Activated CD4-positive, alpha-beta T cell treated with anti-CD3 and anti-CD28 coated beads, Interleukin-2, amount 50 U/mL, for 48 hours (primary cell): ENCODE measurements around the gene MGMT.
"Not testable (repeated sequence)": the region's sequence is repeated elsewhere in the genome, so short reads cannot be mapped to it uniquely, and the experiment has no call there.

ENCODE experiments used
- DNase-seq, 2 experiments: peaks; one replicate each; pipeline ENCODE4 v3.0.0-alpha.2; 2020

MGMT gene

DNA sequence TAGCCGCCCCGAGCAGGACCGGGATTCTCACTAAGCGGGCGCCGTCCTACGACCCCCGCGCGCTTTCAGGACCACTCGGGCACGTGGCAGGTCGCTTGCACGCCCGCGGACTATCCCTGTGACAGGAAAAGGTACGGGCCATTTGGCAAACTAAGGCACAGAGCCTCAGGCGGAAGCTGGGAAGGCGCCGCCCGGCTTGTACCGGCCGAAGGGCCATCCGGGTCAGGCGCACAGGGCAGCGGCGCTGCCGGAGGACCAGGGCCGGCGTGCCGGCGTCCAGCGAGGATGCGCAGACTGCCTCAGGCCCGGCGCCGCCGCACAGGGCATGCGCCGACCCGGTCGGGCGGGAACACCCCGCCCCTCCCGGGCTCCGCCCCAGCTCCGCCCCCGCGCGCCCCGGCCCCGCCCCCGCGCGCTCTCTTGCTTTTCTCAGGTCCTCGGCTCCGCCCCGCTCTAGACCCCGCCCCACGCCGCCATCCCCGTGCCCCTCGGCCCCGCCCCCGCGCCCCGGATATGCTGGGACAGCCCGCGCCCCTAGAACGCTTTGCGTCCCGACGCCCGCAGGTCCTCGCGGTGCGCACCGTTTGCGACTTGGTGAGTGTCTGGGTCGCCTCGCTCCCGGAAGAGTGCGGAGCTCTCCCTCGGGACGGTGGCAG is at the start of gene MGMT:
TSS of gene MGMT (plus strand) at position 539 of the 656 bp plus-strand sequence.
- peak; percentile 99 for DNase-seq

DNA sequence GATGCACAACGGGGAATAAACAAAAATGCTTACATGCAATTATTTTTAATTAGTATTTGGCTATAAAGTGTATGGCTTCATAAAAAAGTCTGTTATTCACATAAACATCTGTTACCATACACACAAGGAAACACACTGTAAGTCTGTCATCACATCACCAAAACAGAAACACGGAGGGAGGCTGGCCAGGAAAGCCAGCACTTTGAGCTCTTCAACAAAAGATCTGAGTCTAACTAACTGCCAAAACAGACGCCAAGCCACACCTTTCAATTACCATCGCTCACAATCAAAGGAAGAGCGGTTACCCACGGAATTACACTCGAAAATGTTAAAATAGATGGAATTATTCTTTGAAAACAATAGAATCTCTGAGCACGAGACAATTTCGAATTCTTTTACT is 49.2 kb upstream of the MGMT start:
- no peak for DNase-seq

DNA sequence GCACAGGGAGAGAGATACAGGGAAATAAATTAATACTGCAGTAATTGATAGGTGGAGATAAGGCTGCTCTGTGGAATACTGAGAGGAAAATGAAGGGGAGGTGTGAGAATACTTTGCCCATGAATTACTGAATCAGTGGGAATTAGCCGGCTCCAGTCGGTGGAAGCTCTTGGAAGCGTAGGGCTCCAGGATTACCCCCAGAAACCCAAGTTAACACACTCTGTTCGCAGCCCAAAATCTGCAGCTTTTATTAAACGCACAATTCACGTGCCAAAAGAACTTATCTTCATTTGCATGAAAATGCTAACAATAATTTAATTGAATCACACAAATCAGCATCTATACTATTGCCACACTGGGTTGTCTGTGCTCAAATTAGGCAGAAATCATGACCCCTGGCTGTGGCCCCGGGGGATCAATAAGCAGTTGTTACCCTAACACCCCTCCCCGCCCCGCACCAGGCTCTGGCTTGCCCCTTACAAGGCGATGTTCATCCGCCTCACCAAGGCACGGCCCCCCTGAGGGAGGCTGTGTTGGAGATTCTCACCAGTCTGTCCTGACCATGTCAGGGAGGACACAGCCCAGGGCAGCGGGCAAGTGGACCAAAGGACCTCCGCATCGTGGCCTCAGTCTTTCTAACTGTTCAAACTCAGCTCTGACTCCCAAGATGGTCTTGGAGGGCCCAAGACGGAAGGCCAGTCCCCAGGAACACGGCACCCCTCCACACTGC is 48.4 kb upstream of the MGMT start:
- DNase-seq, result no peak

DNA sequence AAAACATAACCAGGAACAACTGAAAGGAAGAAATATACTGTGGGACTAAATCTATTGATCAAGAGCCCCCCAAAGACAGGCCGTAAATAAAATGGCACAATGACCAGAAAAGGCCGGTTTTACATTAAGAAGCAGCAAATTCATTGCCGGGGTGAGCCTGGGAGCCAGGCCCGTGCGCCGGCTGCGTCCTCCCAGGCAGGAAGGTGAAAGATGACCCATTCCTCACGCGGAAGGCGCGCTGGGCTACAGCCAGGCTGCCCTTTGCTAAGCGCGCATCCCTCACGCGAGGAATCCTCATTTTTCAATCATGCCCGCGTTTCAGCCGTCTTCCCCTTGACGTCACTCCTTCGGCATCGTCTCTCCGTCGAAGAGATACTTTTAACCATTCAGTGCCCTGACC is 47.6 kb upstream of the MGMT start:
- no peak for DNase-seq

DNA sequence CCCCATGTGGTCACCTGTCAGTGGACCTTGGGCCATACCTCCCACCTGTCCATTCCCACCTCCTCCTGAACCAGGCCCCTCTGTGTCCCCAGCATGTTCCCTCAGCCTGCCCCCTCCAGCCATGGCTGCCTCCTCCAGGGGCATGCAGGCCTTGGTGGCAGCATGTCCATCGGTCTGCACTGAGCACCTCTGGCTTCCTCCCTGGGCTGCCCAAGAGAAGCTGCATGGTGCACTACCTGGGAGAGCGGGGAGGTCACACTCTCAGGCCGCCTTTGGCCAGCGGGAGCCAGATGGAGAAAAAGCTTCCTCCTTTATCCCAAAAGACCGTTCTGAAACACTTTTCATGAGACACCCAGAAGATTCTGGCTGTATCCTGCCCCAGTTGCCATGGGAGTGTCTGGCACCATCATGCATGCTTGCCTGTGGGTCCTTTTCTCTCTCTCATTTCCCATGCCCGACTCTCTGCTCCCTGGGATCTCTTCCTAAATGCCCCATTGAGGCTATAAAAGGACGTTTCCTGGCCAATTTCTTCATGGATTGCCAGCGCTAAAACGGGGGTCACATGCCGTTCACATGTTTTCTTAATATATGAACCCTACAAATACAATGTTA is 45.5 kb upstream of the MGMT start:
- no peak for DNase-seq

DNA sequence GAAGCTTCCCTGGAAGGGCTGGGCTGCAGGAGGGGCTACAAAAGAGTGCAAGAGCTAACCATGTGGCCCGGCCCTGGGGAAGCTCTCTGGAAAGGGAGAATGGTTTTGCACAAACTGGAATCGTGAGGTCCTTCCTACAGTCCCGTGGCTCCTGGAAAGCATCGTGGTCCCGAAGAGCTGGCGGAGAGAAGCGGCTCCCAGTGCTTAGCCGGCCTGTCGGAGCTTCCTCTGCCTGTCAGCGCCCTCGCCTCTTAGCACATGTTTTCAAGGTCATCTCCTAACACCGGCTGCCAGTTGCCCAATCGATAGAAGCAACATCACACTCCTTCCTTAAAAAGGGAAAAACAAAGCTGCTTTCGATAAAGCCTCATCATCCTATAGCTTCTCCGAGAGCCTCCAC is 42.1 kb upstream of the MGMT start:
- no peak for DNase-seq

DNA sequence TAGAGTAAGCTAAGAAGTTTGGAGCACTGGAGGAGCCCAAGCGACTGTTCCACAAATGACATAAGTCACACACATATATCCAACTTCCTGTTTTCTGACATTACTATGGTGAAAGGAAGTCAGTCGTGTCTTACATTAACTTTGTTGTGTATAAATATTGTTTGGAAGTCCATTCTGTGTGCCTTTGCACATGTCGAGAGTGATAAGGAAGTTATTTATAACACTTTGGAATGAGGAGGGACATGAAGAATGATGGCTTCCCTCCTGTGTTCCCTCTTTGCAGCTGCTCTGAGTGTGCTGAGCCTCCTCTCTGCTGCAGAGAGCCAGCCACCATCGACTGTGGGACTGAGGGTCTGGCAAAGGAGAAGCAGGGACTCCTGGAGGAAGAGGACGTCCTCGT is 40.4 kb upstream of the MGMT start:
- DNase-seq, result no peak

DNA sequence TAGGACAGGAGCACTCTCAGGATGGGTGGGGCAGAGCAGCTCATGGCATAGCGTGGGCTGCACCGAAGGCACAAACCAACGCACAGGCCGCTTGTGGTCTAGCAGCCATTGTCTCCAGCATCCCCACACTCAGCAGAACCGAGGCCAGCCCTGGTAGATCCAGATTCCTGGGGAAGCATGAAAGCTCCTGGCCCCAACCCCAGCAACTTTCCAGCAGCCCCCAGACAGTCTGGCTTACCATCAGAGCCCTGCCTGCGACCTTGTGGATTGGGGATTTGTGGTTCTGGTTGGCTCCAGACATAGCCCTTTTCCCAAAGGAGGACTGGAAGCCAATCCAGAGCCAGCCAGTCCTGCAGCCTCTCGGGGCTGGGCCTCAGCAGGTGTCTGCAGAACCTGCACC is 33.8 kb upstream of the MGMT start:
- DNase-seq, result no peak

DNA sequence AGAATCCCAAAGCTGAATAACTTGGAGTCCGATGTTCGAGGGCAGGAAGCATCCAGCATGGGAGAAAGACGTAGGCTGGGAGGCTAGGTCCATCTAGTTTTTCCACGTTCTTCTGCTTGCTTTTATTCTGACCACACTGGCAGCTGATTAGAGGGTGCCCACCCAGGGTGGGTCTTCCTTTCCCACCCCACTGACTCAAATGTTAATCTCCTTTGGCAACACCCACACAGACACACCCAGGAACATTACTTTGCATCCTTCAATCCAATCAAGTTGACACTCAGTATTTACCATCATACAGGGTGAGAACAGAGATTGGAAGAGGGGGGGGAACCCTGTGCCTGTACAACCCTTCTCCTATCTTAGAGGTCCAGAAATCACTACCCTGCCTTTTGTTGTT is 31.3 kb upstream of the MGMT start:
- DNase-seq, result not testable (repeated sequence)

DNA sequence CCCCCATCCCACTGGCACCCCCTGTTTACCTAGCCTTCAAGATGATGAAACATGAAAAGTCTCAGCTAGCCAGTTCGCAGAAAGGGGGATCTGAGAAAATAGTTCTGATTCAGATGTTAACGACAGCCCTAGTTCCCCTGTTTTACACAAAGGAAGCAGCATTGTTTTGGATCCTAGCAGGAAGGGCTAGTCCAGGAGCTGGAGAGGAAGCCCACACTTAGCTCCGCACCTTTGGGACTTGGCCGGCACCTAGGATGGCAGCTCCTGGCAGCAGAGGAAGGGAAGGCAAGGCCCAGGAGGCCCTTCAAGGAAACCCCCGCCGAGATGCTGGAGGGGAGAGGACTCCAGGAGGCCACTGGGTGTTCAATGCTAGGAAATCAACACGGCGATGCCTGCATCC is 29.0 kb upstream of the MGMT start:
- DNase-seq, result no peak

DNA sequence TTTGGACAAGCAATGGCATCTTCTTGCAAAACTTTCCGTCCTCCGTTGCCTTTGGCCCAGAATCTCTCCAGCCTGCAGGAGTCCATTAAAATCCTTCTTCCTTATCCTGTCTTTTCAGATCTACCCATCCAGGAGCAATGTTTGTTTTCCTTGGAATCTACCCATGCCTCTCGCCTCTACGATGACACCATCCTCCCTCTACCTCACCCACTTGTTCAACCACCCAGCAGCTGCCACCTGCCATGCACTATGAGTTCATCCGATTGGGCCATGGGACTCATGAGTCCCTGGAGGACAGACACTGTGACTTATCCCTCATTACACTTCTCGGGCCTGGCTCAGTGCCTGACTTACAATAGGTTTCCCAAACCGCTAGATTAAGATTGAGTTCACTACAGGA is 26.8 kb upstream of the MGMT start:
- no peak for DNase-seq

DNA sequence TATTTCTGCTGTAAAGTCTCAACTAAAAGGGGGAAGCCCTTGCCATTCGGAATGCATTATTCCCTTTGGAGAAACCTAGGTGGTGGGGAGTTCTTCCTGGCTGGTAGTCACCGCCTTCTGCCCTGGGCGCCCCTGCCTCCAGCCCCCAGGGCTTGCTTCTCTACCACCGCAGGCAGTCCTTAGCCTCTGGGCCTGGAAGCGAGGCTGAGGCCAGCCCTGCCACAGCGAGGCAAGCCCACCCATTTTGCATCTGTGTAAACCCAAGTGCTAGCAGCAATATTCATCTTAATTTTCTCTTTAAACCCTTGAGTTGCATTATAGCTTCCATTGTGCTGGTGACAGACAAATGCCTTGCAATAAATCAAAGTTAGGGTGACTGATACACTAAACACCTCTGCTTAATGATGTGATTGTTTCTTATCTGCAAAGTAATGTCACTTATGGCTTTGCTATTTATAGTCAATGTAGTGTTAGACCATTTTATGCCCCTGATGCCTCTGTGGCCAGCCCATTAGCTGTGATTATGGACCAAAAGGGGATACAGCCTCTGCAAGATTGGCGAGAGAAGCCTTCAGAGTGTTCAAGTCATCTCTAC is 26.2 kb upstream of the MGMT start:
- no peak for DNase-seq

DNA sequence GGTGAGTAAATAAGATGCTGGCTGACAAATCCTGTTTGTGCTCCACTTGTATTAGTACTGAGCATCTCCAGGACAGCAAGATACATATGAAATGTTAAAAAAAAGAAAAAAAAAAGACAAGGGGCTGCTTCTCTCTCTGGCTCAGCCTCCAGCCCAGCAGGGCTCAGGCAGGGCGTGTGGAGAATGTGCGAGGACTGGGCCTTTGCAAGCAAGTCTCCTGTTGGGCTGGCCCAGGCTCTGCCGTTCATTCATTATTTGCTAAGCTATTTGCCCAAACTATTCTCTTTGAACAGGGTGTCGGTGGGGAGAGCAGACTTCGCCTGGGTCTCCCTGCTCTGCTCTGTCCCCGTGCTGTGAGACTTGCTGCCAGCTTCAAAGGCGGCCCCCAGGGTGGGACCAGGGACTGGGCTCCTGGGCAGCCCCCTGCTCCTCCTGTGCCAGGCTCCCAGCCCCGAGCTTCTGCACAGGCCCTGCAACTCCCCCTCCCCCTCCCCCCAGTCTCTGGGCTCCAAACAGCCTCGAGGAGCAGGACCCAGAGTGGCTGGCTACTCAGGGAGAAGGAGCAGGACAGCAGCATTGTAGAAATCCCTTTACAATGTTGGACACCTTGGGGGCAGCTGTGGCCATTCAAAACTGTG is 25.6 kb upstream of the MGMT start:
- no peak for DNase-seq

DNA sequence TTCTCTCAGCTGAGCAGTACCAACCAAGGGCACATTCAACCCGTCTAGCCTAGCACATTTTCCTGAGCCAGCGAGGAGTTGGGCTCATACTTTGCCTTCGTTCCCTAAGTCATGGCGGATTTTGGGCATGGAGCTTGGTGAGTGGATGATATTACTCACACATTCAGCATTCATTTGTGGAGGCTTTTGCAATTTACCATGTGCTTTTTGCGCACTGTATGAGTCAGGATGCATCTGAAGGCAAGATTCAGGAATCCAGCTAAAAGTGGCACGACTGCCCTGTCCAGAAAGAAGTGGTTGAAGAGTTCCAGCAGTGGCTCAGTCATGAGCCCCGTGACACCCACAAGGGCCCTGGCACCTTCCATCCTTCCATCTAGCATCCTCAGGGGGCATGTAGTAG is 24.2 kb upstream of the MGMT start:
- DNase-seq, result no peak

DNA sequence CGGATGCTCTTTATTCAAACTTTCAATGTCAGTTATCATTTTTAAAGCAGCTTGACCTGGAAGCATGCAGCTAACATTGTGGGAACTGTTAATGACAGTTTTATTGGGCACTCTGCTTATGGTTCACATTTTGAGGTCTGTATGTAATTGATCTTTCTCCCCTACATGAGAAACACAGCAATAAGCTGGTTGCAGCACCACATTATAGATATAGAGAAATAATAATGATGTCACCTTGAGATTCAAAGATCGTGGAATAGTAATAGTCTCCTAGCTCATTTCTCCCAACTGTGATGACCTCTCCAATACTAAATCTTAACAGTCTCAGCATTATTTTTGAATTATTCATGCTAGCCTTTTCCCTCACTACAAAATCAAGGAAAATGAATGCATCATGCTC is 22.7 kb upstream of the MGMT start:
- DNase-seq, result no peak

DNA sequence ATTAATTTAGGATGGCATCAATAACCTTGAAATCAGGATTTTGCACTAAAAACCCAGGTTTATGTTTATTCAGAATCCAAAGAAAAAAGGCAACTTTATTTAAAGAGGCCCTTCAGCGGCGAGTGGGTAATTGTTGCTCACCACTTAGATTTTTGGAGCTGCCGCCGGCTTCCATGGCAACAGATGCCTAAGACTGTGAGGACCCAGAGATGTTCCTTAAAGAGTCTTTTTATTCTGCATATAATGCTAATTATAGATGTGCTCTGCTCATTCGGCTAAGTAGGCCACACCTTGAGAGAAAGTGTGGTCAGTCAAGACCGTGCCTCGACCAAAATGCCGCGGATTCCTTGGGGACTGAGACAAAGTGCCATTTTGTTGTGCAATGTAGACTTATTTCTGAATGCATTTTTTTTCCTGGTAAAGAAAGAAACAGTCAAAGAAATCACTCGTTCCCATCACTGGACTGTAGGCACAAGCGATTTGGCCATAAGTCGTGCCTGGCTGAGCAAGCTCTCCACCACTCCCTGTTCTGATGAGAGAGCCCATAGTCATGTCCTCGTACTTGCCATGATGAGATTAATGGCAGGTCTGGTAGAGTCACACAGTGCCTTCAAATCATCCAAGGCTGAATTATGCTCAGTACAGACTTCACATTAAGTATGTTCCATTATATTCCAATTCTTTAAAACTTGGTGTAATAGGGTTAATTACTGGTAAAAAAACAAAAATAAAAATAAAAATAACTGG is 21.4 kb upstream of the MGMT start:
- DNase-seq, result no peak

DNA sequence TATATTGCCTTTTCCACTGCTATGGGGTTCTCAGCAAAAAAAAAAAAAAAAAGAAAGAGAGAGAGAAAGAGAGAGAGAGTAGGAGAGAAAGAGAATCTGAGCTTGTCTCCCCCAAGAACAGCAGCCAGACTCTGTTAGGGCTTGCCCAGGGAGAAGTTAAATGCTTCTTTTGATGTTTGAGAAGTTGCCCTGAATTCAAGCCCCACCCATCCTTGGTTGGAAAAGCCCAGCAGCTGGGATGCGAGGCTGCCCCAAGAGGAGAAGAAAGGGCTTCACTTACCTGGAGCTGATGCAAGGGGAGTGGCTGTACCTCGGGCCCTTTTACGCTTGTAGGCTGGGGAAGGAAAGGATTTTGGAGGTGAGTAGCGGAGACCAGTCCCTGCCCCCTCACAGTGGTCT is 20.9 kb upstream of the MGMT start:
- no peak for DNase-seq

DNA sequence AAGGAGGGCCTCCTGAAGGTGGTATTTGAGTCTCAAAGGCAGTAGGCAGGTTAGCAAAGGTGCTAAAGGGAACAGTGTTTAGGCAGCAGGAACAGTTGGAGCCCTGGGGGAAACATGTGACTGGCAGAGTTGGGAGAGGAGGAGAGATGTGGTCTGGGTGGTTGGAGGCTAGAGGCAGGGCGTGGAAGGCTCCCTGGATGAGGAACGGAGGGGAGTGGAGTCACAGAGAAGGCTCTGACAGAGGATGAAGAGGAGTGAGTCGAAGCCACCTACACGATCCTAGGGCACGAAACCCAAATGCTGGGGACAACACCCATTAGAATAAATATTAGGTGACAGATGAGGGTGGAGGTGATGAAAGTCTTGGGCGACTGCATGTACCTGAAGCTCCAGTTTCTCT is 19.6 kb upstream of the MGMT start:
- DNase-seq, result no peak

DNA sequence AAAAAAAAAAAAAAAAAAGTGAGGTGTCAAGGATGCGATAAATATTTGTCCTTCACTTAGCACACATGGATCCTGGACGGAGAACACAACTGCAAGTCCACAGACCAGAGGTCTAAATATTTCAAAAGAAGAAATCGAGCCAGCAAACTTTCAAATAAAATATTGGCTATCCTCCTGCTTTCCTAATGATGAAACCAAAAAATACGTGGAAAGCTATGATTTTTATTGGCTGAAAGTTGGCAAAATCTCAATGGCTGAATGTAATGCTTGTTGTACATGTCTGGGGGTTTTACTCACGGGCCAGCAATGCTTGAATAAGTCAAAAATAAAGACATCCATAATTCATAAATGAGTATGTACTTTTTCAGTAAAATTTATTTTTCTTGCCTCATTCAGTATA is 19.0 kb upstream of the MGMT start:
- DNase-seq, result no peak

DNA sequence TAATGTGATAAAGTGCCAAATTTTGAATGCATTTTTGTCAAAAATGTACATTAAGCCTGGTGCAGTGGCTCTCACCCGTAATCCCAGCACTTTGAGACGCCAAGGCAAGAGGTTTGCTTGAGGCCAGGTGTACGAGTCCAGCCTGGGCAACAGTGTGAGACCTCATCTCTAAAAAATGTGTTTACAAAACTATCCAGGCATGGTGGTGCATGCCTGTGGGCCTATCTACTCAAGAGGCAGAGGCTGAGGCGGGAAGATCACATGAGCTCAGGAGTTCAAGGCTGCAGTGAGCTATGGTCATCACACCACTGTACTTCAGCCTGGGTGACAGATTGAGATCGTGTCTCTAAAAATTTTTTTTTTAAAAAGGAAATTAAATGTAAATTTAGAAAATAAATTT is 18.5 kb upstream of the MGMT start:
- DNase-seq, result no peak

DNA sequence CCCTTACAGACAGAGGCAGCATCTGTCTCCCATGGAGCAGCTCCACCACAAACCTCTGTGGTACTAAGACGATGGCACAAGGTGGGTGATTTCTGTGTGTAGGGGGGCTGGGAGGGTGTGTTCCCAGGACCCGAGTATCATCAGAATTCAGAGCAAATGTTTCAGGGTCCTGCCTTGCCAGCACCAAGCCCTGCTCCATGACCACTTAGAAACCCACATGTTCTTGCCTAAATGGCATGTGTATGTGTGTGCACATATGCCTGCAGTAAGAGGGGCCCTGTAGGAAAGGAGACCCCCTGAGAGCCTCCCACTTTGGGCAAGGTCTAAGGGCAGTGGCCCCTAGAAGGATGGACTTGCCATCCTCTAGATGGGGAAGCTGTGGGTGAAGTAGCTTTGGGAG is 17.1 kb upstream of the MGMT start:
- DNase-seq, result no peak

DNA sequence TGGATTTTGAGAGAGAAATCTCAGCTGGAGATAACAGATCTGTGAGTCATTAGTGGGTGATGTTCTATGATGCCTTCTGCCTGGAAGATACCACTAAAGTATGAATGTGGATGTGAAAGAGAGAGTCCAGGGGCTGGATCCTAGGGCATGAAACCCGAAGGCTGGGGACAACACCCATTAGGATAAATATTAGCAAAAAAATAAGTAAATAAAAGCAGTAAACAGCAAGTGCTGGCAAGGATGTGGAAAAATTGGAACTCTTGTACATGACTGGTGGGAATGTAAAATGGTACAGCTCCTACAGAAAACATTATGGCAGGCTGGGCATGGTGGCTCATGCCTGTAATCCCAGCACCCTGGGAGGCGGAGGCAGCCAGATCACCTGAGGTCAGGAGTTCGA is 16.6 kb upstream of the MGMT start:
- DNase-seq, result no peak

DNA sequence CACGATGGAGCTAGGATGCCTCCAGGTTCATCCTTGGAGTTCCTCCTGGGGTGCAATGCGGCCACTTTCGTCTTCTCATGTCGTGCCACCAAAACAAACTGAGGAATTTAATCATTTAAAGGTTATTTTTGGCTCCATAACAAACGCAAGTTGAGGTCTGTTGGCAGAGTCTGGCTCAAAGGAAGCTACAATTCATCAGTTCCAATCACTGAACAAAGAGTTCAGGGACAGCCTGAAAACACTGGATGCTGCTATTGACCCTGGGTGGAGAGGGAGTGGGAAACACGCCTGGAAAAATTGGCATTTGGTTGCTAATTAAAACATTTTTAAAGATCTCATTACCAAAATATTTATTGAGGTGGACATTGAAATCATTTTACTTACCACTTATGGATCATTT is 11.4 kb upstream of the MGMT start:
- no peak for DNase-seq
